Mucosa of descending colon (tissue), 3 donors: ENCODE data around the gene HMGB2. TPM values are rescaled to one million over a fixed set of nuclear protein-coding genes. Genes with fewer than 3 reads are reported as not detected.
A peak's percentile ranks its signal among the peaks of the same experiment; 100 is the strongest.

Experiments used
- ATAC-seq: fragments of 200-7000 bp; cut with Tn5 transposase; one replicate; pipeline ENCODE4 v1.9.1; 2020; ENCODE audit warnings: mild to moderate bottlenecking, moderate library complexity
- DNase-seq, 3 donors: peaks; one replicate each; pipeline ENCODE4 v3.0.0-alpha.2; 2020
- H3K36me3 ChIP-seq: fragments of 200-600 bp; one replicate; pipeline ENCODE4 v1.8.0; 2021; ENCODE audit warnings: low read depth, mild to moderate bottlenecking
- H3K4me1 ChIP-seq: fragments of 200-600 bp; one replicate; pipeline ENCODE4 v1.8.0; 2021; ENCODE audit warnings: low read depth, mild to moderate bottlenecking
- H3K4me3 ChIP-seq: fragments of 200-600 bp; one replicate; pipeline ENCODE4 v1.8.0; 2021; ENCODE audit warnings: mild to moderate bottlenecking
- H3K9me3 ChIP-seq: fragments of 200-600 bp; one replicate; pipeline ENCODE4 v1.8.0; 2021; ENCODE audit warnings: mild to moderate bottlenecking
- CTCF ChIP-seq: fragments of 200-600 bp; IDR thresholded peaks from one replicate; pipeline ENCODE4 v1.8.0; 2022; ENCODE audit warnings: antibody characterized with exemption, mild to moderate bottlenecking
- intact Hi-C, 2 donors: fragments of 100-400 bp; cut with DNase I in 1 of 2; cut with micrococcal nuclease in 1 of 2; formaldehyde crosslinking; loops; one replicate each; pipeline versions ENCODE4 v1.11.0 to v1.11.1; 2022; cut with DNase I, micrococcal nuclease
- total RNA-seq, 3 donors: library from RNA; stranded (reverse); fragmentation: NEBNext Ultra II Directional in 2 of 3; extraction: Animal tissue kit (Norgen Biotek cat#: 25700) in 2 of 3; gene quantifications; one replicate each; pipeline versions ENCODE4 v1.2.1 to v1.2.4, GENCODE V29; 2021 to 2023
- donor health status: DM: no; HTN: no; CAD: no; lungs with moderate emphysema.
- donor health status: DM: no; HTN: no; CAD: no.
- donor health status: DM: no; HTN: yes; CAD: no.

Gene HMGB2
- total RNA-seq, 3 donors from 2014 or later = 42.0 to 113 (median 54.4) TPM

- no peak for TF ChIP-seq CTCF
- H3K4me1 ChIP-seq = peaks cover under 1% of the 10 kb centered on the region
- intact Hi-C loops = no loop called here
- H3K36me3 ChIP-seq = no peaks in the 10 kb centered on the region
- ATAC-seq (no peak), DNase-seq (no peak)
- H3K4me3 ChIP-seq = no peak overlapping the region
- H3K9me3 ChIP-seq = no peaks in the 10 kb centered on the region
Observed at GRCh38 chr4:173374588-173374987, 40.4 kb upstream of the HMGB2 start.

DNA sequence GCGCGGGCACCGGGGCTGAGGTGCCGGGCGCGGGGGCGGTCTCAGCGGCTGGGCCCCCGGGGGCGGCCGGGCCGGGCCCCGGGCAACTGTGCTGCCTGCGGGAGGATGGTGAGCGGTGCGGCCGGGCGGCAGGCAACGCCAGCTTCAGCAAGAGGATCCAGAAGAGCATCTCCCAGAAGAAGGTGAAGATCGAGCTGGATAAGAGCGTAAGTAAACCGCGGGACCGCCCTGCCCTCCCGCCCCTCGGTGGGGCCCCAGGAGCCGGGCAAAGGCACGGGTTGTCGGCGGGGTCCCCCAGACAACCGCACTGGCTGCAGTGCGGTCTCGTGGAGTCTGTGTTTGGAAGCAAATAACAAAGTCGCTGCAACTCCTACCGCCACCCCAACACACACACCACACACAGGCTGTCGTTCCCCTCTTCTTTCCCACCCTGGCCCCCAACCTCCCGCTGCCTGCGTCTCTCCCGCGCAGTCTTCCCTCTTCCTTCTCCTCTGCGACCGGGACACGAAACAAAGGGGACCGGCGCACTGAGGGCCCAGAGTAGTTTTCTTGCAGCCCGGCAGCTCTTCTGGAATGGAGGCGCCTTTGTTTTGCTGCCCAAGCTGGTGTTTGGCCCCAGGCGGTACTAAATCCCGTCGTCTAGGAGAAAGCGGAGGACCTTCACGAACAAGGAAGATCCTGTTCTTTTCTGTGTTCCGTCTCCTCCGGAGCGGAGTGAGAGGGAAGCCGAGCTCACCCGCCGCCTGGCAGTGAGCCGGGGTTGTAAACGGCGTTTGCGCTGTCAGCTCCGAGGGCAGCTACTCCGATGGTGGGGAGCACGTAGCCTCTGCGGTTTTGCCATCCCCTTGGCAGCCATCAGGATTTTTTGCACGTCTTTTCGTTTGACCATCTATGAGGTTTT lies 37.4 kb upstream of the HMGB2 start:
- Histone ChIP-seq H3K9me3 (no peaks in the 10 kb centered on the region), H3K4me3 (peak overlapping the region; percentile 69), H3K36me3 (no peaks in the 10 kb centered on the region), H3K4me1 (peaks cover 7% of the 10 kb centered on the region)
- intact Hi-C loops = no loop called here
- TF ChIP-seq CTCF = no peak
- ATAC-seq (peak; percentile 35), DNase-seq (peak; percentile 74 to 80 (median 79))

DNA sequence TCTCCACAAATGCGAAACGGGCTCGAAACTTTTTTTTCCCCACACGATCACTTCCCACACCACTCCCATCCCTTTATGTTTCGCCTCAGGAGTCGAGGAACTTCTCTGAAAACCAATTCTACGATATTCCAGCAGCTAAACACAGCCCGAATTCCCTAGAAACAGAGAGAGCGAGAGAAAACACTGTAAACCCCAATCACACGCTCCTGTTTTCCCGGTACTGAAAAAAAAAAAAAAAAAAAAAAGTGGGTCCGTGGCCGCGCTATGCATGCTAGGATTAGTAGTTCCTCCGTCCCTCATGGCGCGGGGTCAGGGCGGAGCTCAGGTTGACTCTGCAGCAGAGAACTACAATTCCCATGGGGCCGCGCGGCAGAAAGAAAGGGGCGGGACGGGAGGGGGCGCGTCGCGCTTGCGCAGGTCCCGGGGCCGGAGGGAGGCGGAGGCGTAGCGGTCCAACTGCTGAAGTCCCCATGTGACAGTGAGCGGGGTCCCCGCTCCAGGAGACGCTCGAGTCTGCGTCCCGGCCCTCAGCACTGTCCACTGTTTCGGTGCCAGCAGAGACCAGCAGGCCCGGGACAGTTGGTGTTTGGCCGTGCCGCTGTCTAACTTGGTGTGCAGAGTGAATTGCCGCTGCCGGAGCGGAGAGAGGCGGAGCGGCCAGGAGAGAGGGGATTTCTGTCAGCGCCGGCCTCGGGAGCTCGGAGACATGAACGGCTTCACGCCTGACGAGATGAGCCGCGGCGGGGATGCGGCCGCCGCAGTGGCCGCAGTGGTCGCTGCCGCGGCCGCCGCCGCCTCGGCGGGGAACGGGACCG lies 36.5 kb upstream of the HMGB2 start, which contains the start of gene SAP30:
SAP30 (plus strand) TSS at position 478 of the 815 bp plus-strand sequence; CDS start at position 707, 229 bp downstream.
- DNase-seq (peak; percentile 98 to 99 (median 99)), ATAC-seq (peak; percentile 90)
- H3K4me3 ChIP-seq = peak within 1 kb of the TSS; percentile 69
- no peaks in the 10 kb centered on the region for H3K9me3 ChIP-seq
- TF ChIP-seq CTCF = no peak
- H3K36me3 ChIP-seq = no peaks in the 10 kb centered on the region
- H3K4me1 ChIP-seq = peaks cover 7% of the 10 kb centered on the region
- intact Hi-C loops = no loop called here

GRCh38 chr4:173370130-173370476 lies 35.9 kb upstream of the HMGB2 start:
- DNase-seq (peak in 2 of 3 donors; percentile 78 to 86), ATAC-seq (no peak)
- Histone ChIP-seq H3K4me3 (peak overlapping the region; percentile 69), H3K4me1 (peaks cover 8% of the 10 kb centered on the region), H3K36me3 (no peaks in the 10 kb centered on the region), H3K9me3 (no peaks in the 10 kb centered on the region)
- TF ChIP-seq CTCF = no peak
- intact Hi-C loops = no loop called here

GRCh38 chr4:173367946-173368345 lies 33.8 kb upstream of the HMGB2 start:
- Histone ChIP-seq H3K4me1 (peaks cover 11% of the 10 kb centered on the region), H3K9me3 (no peaks in the 10 kb centered on the region), H3K4me3 (no peak overlapping the region), H3K36me3 (no peaks in the 10 kb centered on the region)
- no peak for TF ChIP-seq CTCF
- intact Hi-C loops = no loop called here
- ATAC-seq (no peak), DNase-seq (no peak)
